K562 (cell line): ENCODE results near the gene ALKBH3. TPM values are rescaled to one million over a fixed set of nuclear protein-coding genes. Genes with fewer than 3 reads are reported as not detected.

Experiments
- ATAC-seq: fragments of 200-7000 bp; cut with Tn5 transposase; 3 replicates; pipeline ENCODE4 v1.9.1; 2020; ENCODE audit warnings: moderate library complexity
- BruUV-seq: library from RNA; stranded (reverse); fragments of 400-500 nt; replicated peaks from 2 replicates; lab custom pipeline; 2021; lab: Mats Ljungman, UMichigan
- CTCF ChIA-PET: fragments of 300-600 bp; formaldehyde crosslinking; extraction: SDS; loops from one replicate; lab custom pipeline; 2021; ENCODE audit warnings: low intra/inter-chr PET ratio; lab: Yijun Ruan, JAX
- POLR2A ChIA-PET: fragments of 300-600, 350-650 bp; sonication (Branson Sonifier 250); formaldehyde crosslinking; extraction: SDS; loops from one replicate; lab custom pipeline; 2021; ENCODE audit warnings: antibody characterized with exemption, inconsistent platforms; lab: Yijun Ruan, JAX
- DNase-seq, 4 experiments: peaks; one replicate each; pipeline versions ENCODE4 v3.0.0 to v3.0.0-alpha.2; 2011 to 2018; ENCODE audit warnings: low spot score in 3 of 4, mixed read lengths in 3 of 4; ENCODE audit errors: extremely low read depth in 1 of 4
- FAIRE-seq: peaks from 2 replicates; lab custom pipeline; 2011; peaks lifted over from hg19 to GRCh38; lab: Jason Lieb, UNC
- H2AFZ ChIP-seq: 2 replicates; pipeline ENCODE4 v1.6.0; 2011; ENCODE audit warnings: low read depth, low read length, control low read depth, inconsistent platforms
- H3K27ac ChIP-seq: fragments of 200-600 bp; 3 replicates; pipeline ENCODE4 v1.8.0; 2011; ENCODE audit warnings: low read depth, mild to moderate bottlenecking, control low read depth, inconsistent platforms, low read length, moderate library complexity, mixed read lengths; ENCODE audit errors: extremely low read depth
- H3K27me3 ChIP-seq, 2 experiments: fragments of 300-600 bp in 1 of 2; 2 replicates in 1 of 2; 3 replicates in 1 of 2; pipeline versions ENCODE4 v1.6.0 to v1.8.0; 2011; ENCODE audit warnings: inconsistent platforms in 2 of 2, low read length in 2 of 2, mild to moderate bottlenecking in 1 of 2, mixed read lengths in 1 of 2, moderate library complexity in 1 of 2; ENCODE audit not compliant: control insufficient read depth in 2 of 2, insufficient read depth in 2 of 2
- H3K36me3 ChIP-seq: fragments of 300-600 bp; 3 replicates; pipeline ENCODE4 v1.8.0; 2011; ENCODE audit warnings: mild to moderate bottlenecking, low read length, inconsistent platforms; ENCODE audit not compliant: control insufficient read depth, insufficient read depth
- H3K4me1 ChIP-seq, 2 experiments: fragments of 200-600 bp in 1 of 2; replicated peaks in 1 of 2; 2 replicates in 1 of 2; 3 replicates in 1 of 2; pipeline versions ENCODE4 v1.5.1 to v1.8.0; 2011; ENCODE audit warnings: inconsistent platforms in 2 of 2, low read length in 2 of 2, mild to moderate bottlenecking in 1 of 2, mixed read lengths in 1 of 2, moderate library complexity in 1 of 2; ENCODE audit not compliant: control insufficient read depth in 2 of 2, insufficient read depth in 2 of 2
- H3K4me2 ChIP-seq: 2 replicates; pipeline ENCODE4 v1.6.1; 2011; ENCODE audit warnings: low read length, control low read depth, inconsistent platforms, mixed read lengths; ENCODE audit not compliant: insufficient read depth
- H3K4me3 ChIP-seq: fragments of 200-600 bp; sonication (generic), shearing (Covaris generic); 2 replicates; pipeline ENCODE4 v1.5.1; 2016; ENCODE audit warnings: control low read depth, inconsistent platforms
- H3K79me2 ChIP-seq: fragments of 200-600 bp; 3 replicates; pipeline ENCODE4 v1.8.0; 2011; ENCODE audit warnings: low read length, inconsistent platforms; ENCODE audit not compliant: control insufficient read depth, insufficient read depth
- H3K9ac ChIP-seq, 2 experiments: 2 replicates each; pipeline versions ENCODE4 v1.6.0 to v1.6.1; 2011; ENCODE audit warnings: low read depth in 2 of 2, low read length in 2 of 2, control low read depth in 1 of 2, inconsistent platforms in 1 of 2, mild to moderate bottlenecking in 1 of 2, mixed read lengths in 1 of 2; ENCODE audit not compliant: insufficient read depth in 1 of 2
- H3K9me1 ChIP-seq: one replicate; pipeline ENCODE4 v1.6.0; 2011; ENCODE audit warnings: inconsistent platforms, mild to moderate bottlenecking, low read length, moderate library complexity; ENCODE audit not compliant: control insufficient read depth, insufficient read depth
- H3K9me3 ChIP-seq: replicated peaks from 2 replicates; pipeline ENCODE4 v1.5.1; 2011; ENCODE audit warnings: low read depth, low read length, inconsistent platforms; ENCODE audit not compliant: control insufficient read depth, insufficient read depth
- H4K20me1 ChIP-seq: replicated peaks from 2 replicates; pipeline ENCODE4 v1.6.1; 2011; ENCODE audit warnings: low read length, inconsistent platforms, mixed read lengths; ENCODE audit not compliant: control insufficient read depth, insufficient read depth
- CREBBP ChIP-seq: IDR thresholded peaks from one replicate; pipeline ENCODE4 v1.6.1; 2012; ENCODE audit warnings: low read depth, mild to moderate bottlenecking, control low read depth, inconsistent platforms, low read length
- JUNB ChIP-seq: fragments of 450-650 bp; formaldehyde crosslinking; conservative IDR thresholded peaks from 2 replicates; pipeline ENCODE4 v1.4.0; 2020; ENCODE audit warnings: mild to moderate bottlenecking
- NR2C1 ChIP-seq, 2 experiments: fragments of 450-650 bp; IDR thresholded peaks; 2 replicates each; pipeline ENCODE4 v1.6.1; 2017; ENCODE audit warnings: mild to moderate bottlenecking in 2 of 2, antibody characterized with exemption in 1 of 2, inconsistent platforms in 1 of 2, missing compliant biosample characterization in 1 of 2, missing genetic modification characterization in 1 of 2
- SUPT5H ChIP-seq: fragments of 450-650 bp; IDR thresholded peaks from 2 replicates; pipeline ENCODE4 v1.6.1; 2016
- WGBS: fragments of 100-300 bp; shearing (Covaris generic); methylation state at CpG from one replicate; pipeline ENCODE4 v1.1.6; 2016; ENCODE audit warnings: low coverage, mixed read lengths; ENCODE audit not compliant: insufficient coverage; ENCODE audit errors: missing lambda C conversion rate; 5-methylcytosine and 5-hydroxymethylcytosine counted together
- in situ Hi-C: fragments of 300-500 bp; cut with MboI; formaldehyde crosslinking; loops from 4 replicates; pipeline ENCODE4 v1.15.0; 2018; ENCODE audit warnings: inconsistent platforms, mixed read lengths
- intact Hi-C: fragments of 100-400 bp; cut with micrococcal nuclease; formaldehyde crosslinking; loops from 2 replicates; pipeline ENCODE4 v1.14.2; 2022
- polyA plus RNA-seq, 8 experiments: library from polyadenylated mRNA; depleted of rRNA in 4 of 8; stranded (reverse) in 5 of 8; unstranded in 3 of 8; fragments of >200 nt; fragmentation: Nextera tagmentation in 2 of 8; fragmentation: Illumina TruSeq in 1 of 8; extraction: Ambion mirVana in 2 of 8; extraction: Trizol in 1 of 8; gene quantifications; 2 replicates each; pipeline versions ENCODE4 v1.2.1 to v1.2.3, GENCODE V29; 2011 to 2014; ENCODE audit warnings: inconsistent platforms in 1 of 8, missing spikeins in 1 of 8
- total RNA-seq, 7 experiments: library from RNA; depleted of rRNA in 6 of 7; stranded (reverse); fragments of >200 nt in 6 of 7; fragmentation: Illumina TruSeq in 2 of 7; extraction: Trizol in 2 of 7; gene quantifications; 2 replicates each; pipeline versions ENCODE4 v1.2.1 to v1.2.3, GENCODE V29; 2011 to 2021; ENCODE audit warnings: low replicate concordance in 1 of 7
- TF ChIP-seq, protein P1 (sequence below): fragments of 200-800 bp; sonication (Bioruptor generic); IDR thresholded peaks from 2 replicates; pipeline ENCODE4 v1.6.1; 2017; ENCODE audit warnings: missing genetic modification characterization, missing compliant biosample characterization

Gene ALKBH3
- total and polyA plus RNA-seq, 9 of the 15 experiments (the other 6 are each of a cell fraction or from before 2014, with no cell fraction given), result 16.0 to 49.9 (median 36.5) TPM

DNA sequence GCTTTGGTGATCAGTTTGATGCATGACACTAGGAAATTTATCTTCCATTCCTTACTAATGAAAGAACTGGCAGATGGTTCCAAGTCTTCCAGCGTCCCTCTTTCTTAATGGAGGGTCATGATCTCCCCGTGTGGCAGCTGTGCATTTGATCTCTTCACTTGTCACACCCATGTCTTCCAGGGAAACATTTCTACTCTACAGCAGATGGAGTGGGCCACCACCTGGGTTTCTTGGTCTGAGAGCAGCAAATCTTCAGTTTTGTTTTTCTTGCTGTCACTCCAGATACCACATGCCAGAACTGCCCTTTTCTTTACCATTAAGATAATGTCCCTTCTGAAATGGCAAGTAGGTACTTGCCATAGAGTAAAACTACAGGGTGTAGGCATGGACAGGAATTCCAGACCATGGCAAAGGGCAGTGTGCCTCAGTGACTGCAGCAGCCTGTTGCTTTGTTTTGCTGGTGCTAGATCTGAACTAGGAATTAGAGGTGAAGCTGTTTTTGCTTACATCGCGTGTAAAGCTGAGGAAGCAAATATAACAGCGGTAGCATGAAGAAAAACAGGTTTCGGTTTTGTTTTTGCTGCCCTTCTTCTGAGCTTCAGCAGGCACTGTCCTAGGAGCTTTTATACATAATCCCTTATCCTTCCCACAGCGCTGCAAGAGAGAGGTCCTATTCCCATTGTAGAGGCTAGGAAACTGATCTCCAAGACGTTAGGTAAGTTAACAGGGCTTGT lies 41.1 kb downstream of the ALKBH3 start:
- no peak overlapping the region for H3K27ac ChIP-seq
- no peaks in the 10 kb centered on the region for H3K79me2 ChIP-seq
- TF ChIP-seq SUPT5H (no peak), NR2C1 (IDR thresholded peaks at IDR 0.05) (no peak), NR2C1 (tag; IDR thresholded peaks at IDR 0.05) (0 out of 2 replicates have a peak, but pooled peaks have one; percentile 5), CREBBP (no peak), JUNB (CRISPR knock-in tag) (no peak)
- TF ChIP-seq, protein P1, sequence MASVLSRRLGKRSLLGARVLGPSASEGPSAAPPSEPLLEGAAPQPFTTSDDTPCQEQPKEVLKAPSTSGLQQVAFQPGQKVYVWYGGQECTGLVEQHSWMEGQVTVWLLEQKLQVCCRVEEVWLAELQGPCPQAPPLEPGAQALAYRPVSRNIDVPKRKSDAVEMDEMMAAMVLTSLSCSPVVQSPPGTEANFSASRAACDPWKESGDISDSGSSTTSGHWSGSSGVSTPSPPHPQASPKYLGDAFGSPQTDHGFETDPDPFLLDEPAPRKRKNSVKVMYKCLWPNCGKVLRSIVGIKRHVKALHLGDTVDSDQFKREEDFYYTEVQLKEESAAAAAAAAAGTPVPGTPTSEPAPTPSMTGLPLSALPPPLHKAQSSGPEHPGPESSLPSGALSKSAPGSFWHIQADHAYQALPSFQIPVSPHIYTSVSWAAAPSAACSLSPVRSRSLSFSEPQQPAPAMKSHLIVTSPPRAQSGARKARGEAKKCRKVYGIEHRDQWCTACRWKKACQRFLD, result 0 out of 2 replicates have a peak, but pooled peaks have one; percentile 7
- H4K20me1 ChIP-seq, result no peaks in the 10 kb centered on the region
- H3K9me3 ChIP-seq, result no peaks in the 10 kb centered on the region
- FAIRE-seq (no peak), ATAC-seq (no peak), DNase-seq (no peak)
- H3K4me2 ChIP-seq, result no peak overlapping the region
- no TSS peak for BruUV-seq
- POLR2A ChIA-PET, result interaction anchor here (0.9 to 1.0 kb wide), 2 partner anchors 31 to 52 kb away, joined by 3 read pairs; no protein-coding TSS in a partner anchor
- intact Hi-C loops, result no loop called here
- H3K9ac ChIP-seq, result no peak overlapping the region
- peaks cover 7 to 25% of the 10 kb centered on the region in 2 experiments; a peak in 4 of 5 replicates for H3K4me1 ChIP-seq
- no peak overlapping the region for H2AFZ ChIP-seq
- H3K4me3 ChIP-seq, result no peak overlapping the region
- H3K36me3 ChIP-seq, result peaks cover 24% of the 10 kb centered on the region; the same call in 2 of the 3 replicates
- CTCF ChIA-PET, result no interaction called here
- WGBS, result 66% methylated on average over 8 of the region's 8 CpGs
- no peaks in the 10 kb centered on the region for H3K27me3 ChIP-seq
- in situ Hi-C loops, result no loop called here
- no peaks in the 10 kb centered on the region for H3K9me1 ChIP-seq
